Right lobe of liver (tissue), 6 donors: Measurements from ENCODE around the gene ITPRID2. TPM values are rescaled to one million over a fixed set of nuclear protein-coding genes. Genes with fewer than 3 reads are reported as not detected.

Experiments used
- ATAC-seq, 4 donors: fragments of 200-7000 bp; cut with Tn5 transposase; one replicate each; pipeline ENCODE4 v1.9.1; 2020; ENCODE audit warnings: mild to moderate bottlenecking in 4 of 4, moderate library complexity in 4 of 4
- DNase-seq, 3 donors: peaks; one replicate each; pipeline ENCODE4 v3.0.0-alpha.2; 2020
- H3K27ac ChIP-seq, 3 donors: fragments of 200-600 bp; one replicate each; pipeline ENCODE4 v1.8.0; 2022
- H3K27me3 ChIP-seq, 2 donors: fragments of 200-600 bp; one replicate each; pipeline ENCODE4 v1.8.0; 2022
- H3K36me3 ChIP-seq, 4 donors: fragments of 200-600 bp; sonication (generic) in 1 of 4; one replicate each; pipeline versions ENCODE4 v1.5.1 to v1.8.0; 2017 to 2022; ENCODE audit warnings: control low read depth in 1 of 4
- H3K4me1 ChIP-seq, 4 donors: fragments of 200-600 bp; sonication (generic) in 1 of 4; one replicate each; pipeline versions ENCODE4 v1.5.1 to v1.8.0; 2017 to 2022; ENCODE audit warnings: control low read depth in 1 of 4
- H3K4me3 ChIP-seq, 3 donors: fragments of 200-600 bp; one replicate each; pipeline ENCODE4 v1.8.0; 2022
- H3K9me3 ChIP-seq, 4 donors: fragments of 200-600 bp; sonication (generic) in 1 of 4; one replicate each; pipeline versions ENCODE4 v1.5.1 to v1.8.0; 2017 to 2022; ENCODE audit warnings: control low read depth in 1 of 4
- CTCF ChIP-seq, 4 donors: fragments of 200-600 bp in 3 of 4; fragments of 450-650 bp in 1 of 4; IDR thresholded peaks; one replicate each; pipeline versions ENCODE4 v1.5.1 to v1.8.0; 2016 to 2022; ENCODE audit warnings: antibody characterized with exemption in 4 of 4, mild to moderate bottlenecking in 2 of 4
- POLR2A ChIP-seq: fragments of 450-650 bp; IDR thresholded peaks from one replicate; pipeline ENCODE4 v1.6.1; 2017; ENCODE audit warnings: antibody characterized with exemption, mild to moderate bottlenecking
- WGBS: methylation state at CpG from one replicate; pipeline ENCODE4 v1.1.6; 2018; ENCODE audit warnings: low coverage, low lambda C conversion rate; ENCODE audit not compliant: insufficient coverage; ENCODE audit errors: missing lambda C conversion rate; 5-methylcytosine and 5-hydroxymethylcytosine counted together
- intact Hi-C, 2 donors: fragments of 100-400 bp; cut with DNase I; formaldehyde crosslinking; loops; one replicate each; pipeline versions ENCODE4 v1.11.2 to v1.14.1; 2022
- total RNA-seq, 6 experiments: library from RNA; depleted of rRNA in 2 of 6; stranded (reverse); fragments of >200 nt in 2 of 6; fragmentation: NEBNext Ultra II Directional in 3 of 6; extraction: Animal tissue kit (Norgen Biotek cat#: 25700) in 3 of 6; gene quantifications; one replicate each; pipeline versions ENCODE4 v1.1.0 to v1.2.4, GENCODE V29; 2016 to 2023
- donor health status: DM: no; HTN: yes; CAD: no.
- donor health status: DM: no; HTN: no; CAD: no.
- donor health status: DM: no; HTN: no; CAD: no.
- donor health status: DM: no; HTN: yes; CAD: no.
- donor health status: DM: no; HTN: yes; CAD: no.

Gene ITPRID2
- total RNA-seq, 6 experiments from 2014 or later, result 49.4 to 129 (median 74.5) TPM

GRCh38 chr2:181851726-181852125 lies 39.8 kb upstream of the ITPRID2 start:
- Histone ChIP-seq H3K27me3 (no peaks in the 10 kb centered on the region), H3K4me1 (peaks cover 0 to 5% (median 0%) of the 10 kb centered on the region in 4 donors), H3K27ac (no peak overlapping the region), H3K4me3 (no peak overlapping the region), H3K36me3 (no peaks in the 10 kb centered on the region), H3K9me3 (no peaks in the 10 kb centered on the region)
- intact Hi-C loops, result no loop called here
- TF ChIP-seq POLR2A (no peak), CTCF (IDR thresholded peaks at IDR 0.05) (no peak)
- ATAC-seq, result no peak
- no peak for DNase-seq

DNA sequence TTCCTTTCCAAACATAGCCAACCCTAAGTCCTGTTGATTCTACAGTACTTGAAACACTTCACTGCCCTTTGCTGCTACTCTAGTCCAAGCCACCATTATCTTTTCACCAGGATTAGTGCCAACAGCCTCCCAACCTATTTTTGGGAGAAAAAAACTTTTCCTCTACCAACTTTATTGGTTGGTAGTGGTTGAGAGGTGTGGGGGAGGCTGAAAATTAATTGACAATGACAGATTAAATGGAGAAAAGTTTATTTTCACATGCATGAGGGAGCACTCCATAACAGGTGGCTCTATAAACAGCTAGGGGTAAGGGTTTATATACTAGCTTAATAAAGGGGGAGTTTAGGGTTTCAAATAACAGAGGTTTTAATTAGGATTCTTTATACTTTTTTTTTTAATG lies 37.8 kb upstream of the ITPRID2 start:
- no peak for ATAC-seq

GRCh38 chr2:181857483-181857882 lies 34.0 kb upstream of the ITPRID2 start:
- Histone ChIP-seq H3K36me3 (no peaks in the 10 kb centered on the region), H3K27ac (no peak overlapping the region), H3K4me3 (no peak overlapping the region), H3K4me1 (no peaks in the 10 kb centered on the region), H3K9me3 (no peaks in the 10 kb centered on the region), H3K27me3 (no peaks in the 10 kb centered on the region)
- DNase-seq (no peak), ATAC-seq (no peak)
- WGBS, result 85% methylated on average over 1 of the region's 1 CpG
- intact Hi-C loops, result no loop called here
- TF ChIP-seq POLR2A, result no peak
- no peak for TF ChIP-seq CTCF (IDR thresholded peaks at IDR 0.05)

More for the DNA sequence above, 37.8 kb upstream of the ITPRID2 start:
- no peaks in the 10 kb centered on the region for H3K27me3 ChIP-seq
- DNase-seq, result no peak
- TF ChIP-seq CTCF (IDR thresholded peaks at IDR 0.05) (no peak), POLR2A (no peak)
- H3K4me3 ChIP-seq, result no peak overlapping the region
- intact Hi-C loops, result no loop called here
- H3K4me1 ChIP-seq, result no peaks in the 10 kb centered on the region
- no peak overlapping the region for H3K27ac ChIP-seq
- no peaks in the 10 kb centered on the region for H3K9me3 ChIP-seq
- no peaks in the 10 kb centered on the region for H3K36me3 ChIP-seq

DNA sequence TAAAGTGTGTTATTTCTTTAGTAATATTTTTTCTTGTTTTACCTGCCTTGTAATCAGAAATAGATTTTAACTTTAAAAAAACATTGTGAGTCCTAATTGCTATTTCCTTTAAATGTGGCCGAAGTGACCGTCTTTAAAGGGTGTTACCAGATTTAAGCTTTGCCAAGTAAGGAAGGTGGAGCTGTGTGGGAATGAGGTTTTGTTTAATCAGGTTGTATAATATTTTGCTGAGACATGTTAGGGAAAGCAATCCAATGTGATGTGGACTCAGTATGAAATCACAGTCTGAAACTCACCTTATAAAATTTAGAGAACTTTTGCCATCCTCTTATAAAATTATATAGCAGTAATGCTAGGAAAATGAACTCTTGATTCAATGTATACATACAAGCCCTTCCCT lies 32.9 kb upstream of the ITPRID2 start:
- Histone ChIP-seq H3K4me1 (no peaks in the 10 kb centered on the region), H3K27me3 (no peaks in the 10 kb centered on the region), H3K9me3 (no peaks in the 10 kb centered on the region), H3K4me3 (no peak overlapping the region), H3K27ac (no peak overlapping the region), H3K36me3 (no peaks in the 10 kb centered on the region)
- no peak for DNase-seq
- intact Hi-C loops, result no loop called here
- ATAC-seq, result no peak
- no peak for TF ChIP-seq CTCF (IDR thresholded peaks at IDR 0.05)
- 96% methylated on average over 2 of the region's 2 CpGs for WGBS

- no CpG with 5 or more reads among the region's 1 CpG for WGBS
- no peaks in the 10 kb centered on the region for H3K27me3 ChIP-seq
- no peaks in the 10 kb centered on the region for H3K36me3 ChIP-seq
- intact Hi-C loops, result no loop called here
- DNase-seq, result no peak
- H3K9me3 ChIP-seq, result no peaks in the 10 kb centered on the region
- H3K4me1 ChIP-seq, result no peaks in the 10 kb centered on the region
- ATAC-seq, result no peak
- no peak for TF ChIP-seq CTCF (IDR thresholded peaks at IDR 0.05)
- TF ChIP-seq POLR2A, result no peak
- no peak overlapping the region for H3K4me3 ChIP-seq
- H3K27ac ChIP-seq, result no peak overlapping the region
These were observed 32.4 kb upstream of the ITPRID2 start for GRCh38 chr2:181859123-181859522.
